ENCODE measurements around the gene RIMS3.

DNA sequence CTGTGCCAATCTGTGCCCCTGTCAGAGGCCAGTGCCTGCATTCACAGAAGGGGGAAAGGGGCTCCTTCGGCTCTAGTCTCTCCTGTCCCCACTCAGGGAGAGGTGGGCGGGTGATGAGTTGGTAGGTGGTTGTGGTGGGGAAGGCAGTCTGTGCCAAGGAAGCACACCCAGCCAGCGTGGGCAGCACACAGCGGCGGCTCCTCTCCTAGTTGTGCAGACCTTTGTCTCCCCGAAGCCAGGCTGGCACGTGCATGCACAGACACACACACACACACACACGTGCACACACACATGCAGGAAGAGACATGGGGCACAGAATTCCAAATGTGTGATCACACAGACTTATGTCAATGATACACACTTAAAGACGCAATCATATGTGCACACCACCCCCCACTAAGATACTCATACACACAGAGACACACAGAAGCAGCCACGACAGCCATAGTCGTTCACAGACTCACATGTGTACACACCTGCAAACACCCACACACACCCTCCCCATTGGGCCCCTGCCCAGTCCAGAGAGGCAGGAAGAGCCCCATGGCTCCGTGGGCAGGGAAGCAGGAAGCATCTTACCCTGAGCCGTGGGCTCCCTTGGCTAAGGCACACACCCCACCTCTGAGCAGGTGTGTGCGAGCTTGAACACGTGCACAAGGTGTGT lies 16.4 kb downstream of the RIMS3 start:
- TF ChIP-seq, protein P1, sequence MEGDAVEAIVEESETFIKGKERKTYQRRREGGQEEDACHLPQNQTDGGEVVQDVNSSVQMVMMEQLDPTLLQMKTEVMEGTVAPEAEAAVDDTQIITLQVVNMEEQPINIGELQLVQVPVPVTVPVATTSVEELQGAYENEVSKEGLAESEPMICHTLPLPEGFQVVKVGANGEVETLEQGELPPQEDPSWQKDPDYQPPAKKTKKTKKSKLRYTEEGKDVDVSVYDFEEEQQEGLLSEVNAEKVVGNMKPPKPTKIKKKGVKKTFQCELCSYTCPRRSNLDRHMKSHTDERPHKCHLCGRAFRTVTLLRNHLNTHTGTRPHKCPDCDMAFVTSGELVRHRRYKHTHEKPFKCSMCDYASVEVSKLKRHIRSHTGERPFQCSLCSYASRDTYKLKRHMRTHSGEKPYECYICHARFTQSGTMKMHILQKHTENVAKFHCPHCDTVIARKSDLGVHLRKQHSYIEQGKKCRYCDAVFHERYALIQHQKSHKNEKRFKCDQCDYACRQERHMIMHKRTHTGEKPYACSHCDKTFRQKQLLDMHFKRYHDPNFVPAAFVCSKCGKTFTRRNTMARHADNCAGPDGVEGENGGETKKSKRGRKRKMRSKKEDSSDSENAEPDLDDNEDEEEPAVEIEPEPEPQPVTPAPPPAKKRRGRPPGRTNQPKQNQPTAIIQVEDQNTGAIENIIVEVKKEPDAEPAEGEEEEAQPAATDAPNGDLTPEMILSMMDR (IDR thresholded peaks at IDR 0.05), result no peak
- no peak for TF ChIP-seq POLR2A (IDR thresholded peaks at IDR 0.05)
